Lower lobe of right lung (tissue), 2 donors: Measurements from ENCODE around the gene CDC16. TPM values are rescaled to one million over a fixed set of nuclear protein-coding genes. Genes with fewer than 3 reads are reported as not detected.
"Not testable (repeated sequence)": the region's sequence is repeated elsewhere in the genome, so short reads cannot be mapped to it uniquely, and the experiment has no call there.

Source experiments
- ATAC-seq, 2 donors: fragments of 200-7000 bp; cut with Tn5 transposase; one replicate each; pipeline ENCODE4 v1.9.1; 2020 to 2022; ENCODE audit warnings: mild to moderate bottlenecking in 2 of 2, moderate library complexity in 2 of 2
- DNase-seq: peaks from one replicate; pipeline ENCODE4 v3.0.0-alpha.2; 2020
- H3K27ac ChIP-seq: fragments of 200-600 bp; one replicate; pipeline ENCODE4 v1.8.0; 2022
- H3K27me3 ChIP-seq: fragments of 200-600 bp; one replicate; pipeline ENCODE4 v1.8.0; 2022; ENCODE audit warnings: low read depth
- H3K36me3 ChIP-seq: fragments of 200-600 bp; one replicate; pipeline ENCODE4 v1.8.0; 2022; ENCODE audit warnings: mild to moderate bottlenecking
- H3K4me1 ChIP-seq: fragments of 200-600 bp; one replicate; pipeline ENCODE4 v1.8.0; 2022
- H3K4me3 ChIP-seq: fragments of 200-600 bp; one replicate; pipeline ENCODE4 v1.8.0; 2022; ENCODE audit warnings: mild to moderate bottlenecking
- H3K9me3 ChIP-seq: fragments of 200-600 bp; one replicate; pipeline ENCODE4 v1.8.0; 2022
- CTCF ChIP-seq: fragments of 200-600 bp; IDR thresholded peaks from one replicate; pipeline ENCODE4 v1.8.0; 2022; ENCODE audit warnings: antibody characterized with exemption, mild to moderate bottlenecking
- intact Hi-C: fragments of 100-400 bp; cut with DNase I; formaldehyde crosslinking; loops from one replicate; pipeline ENCODE4 v1.11.0; 2022
- total RNA-seq: library from RNA; stranded (reverse); fragmentation: NEBNext Ultra II Directional; extraction: Animal tissue kit (Norgen Biotek cat#: 25700); gene quantifications from one replicate; pipeline ENCODE4 v1.2.1, GENCODE V29; 2021
- donor health status: DM: no; HTN: yes; CAD: no; lungs with severe emphysema.

The CDC16 gene
- total RNA-seq, 1 donor from 2014 or later = 66.5 TPM

- no peak overlapping the region for H3K4me3 ChIP-seq
- H3K27ac ChIP-seq = no peak overlapping the region
- ATAC-seq (no peak), DNase-seq (no peak)
- no peak for TF ChIP-seq CTCF
- intact Hi-C loops = no loop called here
- no peaks in the 10 kb centered on the region for H3K4me1 ChIP-seq
- H3K27me3 ChIP-seq = no peaks in the 10 kb centered on the region
- H3K36me3 ChIP-seq = peaks cover 100% of the 10 kb centered on the region
- no peaks in the 10 kb centered on the region for H3K9me3 ChIP-seq
These were observed 9.3 kb downstream of the CDC16 start for GRCh38 chr13:114243971-114244370.

GRCh38 chr13:114244637-114245036 lies 9.9 kb downstream of the CDC16 start:
- no peaks in the 10 kb centered on the region for H3K9me3 ChIP-seq
- intact Hi-C loops = no loop called here

GRCh38 chr13:114248011-114248410 lies 13.3 kb downstream of the CDC16 start:
- H3K27me3 ChIP-seq = no peaks in the 10 kb centered on the region
- H3K9me3 ChIP-seq = no peaks in the 10 kb centered on the region
- H3K27ac ChIP-seq = no peak overlapping the region
- no peak for TF ChIP-seq CTCF
- no peaks in the 10 kb centered on the region for H3K4me1 ChIP-seq
- ATAC-seq = no peak
- intact Hi-C loops = no loop called here
- peaks cover 100% of the 10 kb centered on the region for H3K36me3 ChIP-seq
- H3K4me3 ChIP-seq = no peak overlapping the region
- DNase-seq = no peak

More at GRCh38 chr13:114244637-114245036, 9.9 kb downstream of the CDC16 start:
- Histone ChIP-seq H3K4me3 (no peak overlapping the region), H3K4me1 (no peaks in the 10 kb centered on the region), H3K27ac (no peak overlapping the region), H3K36me3 (peaks cover 100% of the 10 kb centered on the region), H3K27me3 (no peaks in the 10 kb centered on the region)
- ATAC-seq (no peak), DNase-seq (no peak)
- TF ChIP-seq CTCF = no peak

- peaks cover 100% of the 10 kb centered on the region for H3K36me3 ChIP-seq
These were observed 14.4 kb downstream of the CDC16 start for GRCh38 chr13:114249077-114249476.

GRCh38 chr13:114251639-114252440 lies 17.1 kb downstream of the CDC16 start:
- H3K27me3 ChIP-seq, intact Hi-C loops, H3K9me3 ChIP-seq, H3K4me1 ChIP-seq, ATAC-seq, DNase-seq, H3K4me3 ChIP-seq, H3K27ac ChIP-seq: not testable (repeated sequence)
- H3K36me3 ChIP-seq = peaks cover 100% of the 10 kb centered on the region

More at GRCh38 chr13:114249077-114249476, 14.4 kb downstream of the CDC16 start:
- Histone ChIP-seq H3K27me3 (no peaks in the 10 kb centered on the region), H3K4me1 (no peaks in the 10 kb centered on the region), H3K27ac (no peak overlapping the region), H3K9me3 (no peaks in the 10 kb centered on the region), H3K4me3 (no peak overlapping the region)
- ATAC-seq (no peak), DNase-seq (no peak)
- intact Hi-C loops = no loop called here
- TF ChIP-seq CTCF = no peak

GRCh38 chr13:114256547-114256946 lies 21.9 kb downstream of the CDC16 start:
- no peak for DNase-seq
- no peak overlapping the region for H3K4me3 ChIP-seq
- no peak for TF ChIP-seq CTCF
- no peak for ATAC-seq
- H3K4me1 ChIP-seq = no peaks in the 10 kb centered on the region
- no peak overlapping the region for H3K27ac ChIP-seq
- intact Hi-C loops = no loop called here
- no peaks in the 10 kb centered on the region for H3K9me3 ChIP-seq
- peaks cover 100% of the 10 kb centered on the region for H3K36me3 ChIP-seq
- H3K27me3 ChIP-seq = no peaks in the 10 kb centered on the region
